GM12878 (cell line): ENCODE measurements around the gene PCDHB3. TPM values are rescaled to one million over a fixed set of nuclear protein-coding genes. Genes with fewer than 3 reads are reported as not detected.
"Not testable (repeated sequence)": the region's sequence is repeated elsewhere in the genome, so short reads cannot be mapped to it uniquely, and the experiment has no call there.

Source experiments
- ATAC-seq: fragments of 200-7000 bp; cut with Tn5 transposase; 3 replicates; pipeline ENCODE4 v1.9.1; 2020; ENCODE audit warnings: mild to moderate bottlenecking, moderate library complexity
- BruUV-seq: library from RNA; stranded (reverse); fragments of 400-500 nt; replicated peaks from 2 replicates; lab custom pipeline; 2021; lab: Mats Ljungman, UMichigan
- CTCF ChIA-PET: fragments of 300-600 bp; sonication (Branson Sonifier 250); formaldehyde crosslinking; extraction: SDS; loops from one replicate; lab custom pipeline; 2021; ENCODE audit warnings: inconsistent platforms; lab: Yijun Ruan, JAX
- POLR2A ChIA-PET: fragments of 350-600 bp; formaldehyde crosslinking; extraction: SDS; loops from one replicate; lab custom pipeline; 2021; ENCODE audit warnings: inconsistent platforms; lab: Charles Lee
- RAD21 ChIA-PET: fragments of 300-600 bp; sonication (Branson Sonifier 250); formaldehyde crosslinking; loops from one replicate; lab custom pipeline; 2023; ENCODE audit warnings: antibody characterized with exemption; ENCODE audit not compliant: unreplicated experiment; lab: Charles Lee
- SMC1A ChIA-PET: fragments of 300-600 bp; sonication (Branson Sonifier 250); formaldehyde crosslinking; loops from one replicate; lab custom pipeline; 2023; ENCODE audit not compliant: unreplicated experiment, uncharacterized antibody; lab: Charles Lee
- DNase-seq: peaks from one replicate; pipeline ENCODE4 v3.0.0-alpha.2; 2011; ENCODE audit warnings: low read depth, low spot score
- FAIRE-seq: peaks from 3 replicates; lab custom pipeline; 2011; peaks lifted over from hg19 to GRCh38; lab: Jason Lieb, UNC
- H2AFZ ChIP-seq: 2 replicates; pipeline ENCODE4 v1.6.0; 2011; ENCODE audit warnings: low read depth, low read length, control low read depth; ENCODE audit not compliant: control insufficient read depth
- H3K27ac ChIP-seq: 2 replicates; pipeline ENCODE4 v1.5.1; 2011; ENCODE audit warnings: control low read depth; ENCODE audit not compliant: control insufficient read depth, insufficient read depth
- H3K27me3 ChIP-seq, 2 experiments: replicated peaks in 1 of 2; 2 replicates each; pipeline versions ENCODE4 v1.6.0 to v1.6.1; 2011; ENCODE audit warnings: low read length in 1 of 2; ENCODE audit not compliant: control insufficient read depth in 2 of 2, insufficient read depth in 2 of 2
- H3K36me3 ChIP-seq, 2 experiments: 2 replicates each; pipeline ENCODE4 v1.5.1; 2011; ENCODE audit warnings: low read length in 1 of 2; ENCODE audit not compliant: control insufficient read depth in 2 of 2, insufficient read depth in 2 of 2
- H3K4me1 ChIP-seq: 2 replicates; pipeline ENCODE4 v1.6.1; 2011; ENCODE audit warnings: mild to moderate bottlenecking, low read length, moderate library complexity, mixed read lengths; ENCODE audit not compliant: control insufficient read depth, insufficient read depth
- H3K4me2 ChIP-seq: 2 replicates; pipeline ENCODE4 v1.6.0; 2011; ENCODE audit warnings: control low read depth; ENCODE audit not compliant: control insufficient read depth, insufficient read depth
- H3K4me3 ChIP-seq: fragments of 200-600 bp; sonication (generic); 2 replicates; pipeline ENCODE4 v1.5.1; 2016
- H3K79me2 ChIP-seq: 2 replicates; pipeline ENCODE4 v1.6.0; 2011; ENCODE audit warnings: low read length; ENCODE audit not compliant: control insufficient read depth, insufficient read depth
- H3K9ac ChIP-seq: 2 replicates; pipeline ENCODE4 v1.8.0; 2011; ENCODE audit warnings: low read length, control low read depth, mixed read lengths; ENCODE audit not compliant: control insufficient read depth, insufficient read depth
- H3K9me3 ChIP-seq: replicated peaks from 3 replicates; pipeline ENCODE4 v1.5.1; 2011; ENCODE audit warnings: mild to moderate bottlenecking, low read length; ENCODE audit not compliant: control insufficient read depth, insufficient read depth
- H4K20me1 ChIP-seq: 2 replicates; pipeline ENCODE4 v1.6.0; 2011; ENCODE audit not compliant: control insufficient read depth, insufficient read depth
- CHD2 ChIP-seq: IDR thresholded peaks from 2 replicates; pipeline ENCODE4 v1.6.1; 2011; ENCODE audit warnings: low read depth, low read length, improper control_type of control experiment, borderline replicate concordance
- IKZF1 ChIP-seq: fragments of 450-650 bp; conservative IDR thresholded peaks from 2 replicates; pipeline ENCODE4 v1.6.1; 2017; ENCODE audit warnings: antibody characterized with exemption, mild to moderate bottlenecking
- IKZF2 ChIP-seq, 2 experiments: fragments of 450-650 bp; IDR thresholded peaks; 2 replicates each; pipeline ENCODE4 v1.6.1; 2017; ENCODE audit warnings: mild to moderate bottlenecking in 2 of 2, moderate library complexity in 2 of 2
- JUNB ChIP-seq: IDR thresholded peaks from 2 replicates; pipeline ENCODE4 v1.6.1; 2016; ENCODE audit warnings: antibody characterized with exemption, mild to moderate bottlenecking
- KAT2A ChIP-seq: conservative IDR thresholded peaks from 2 replicates; pipeline ENCODE4 v1.6.1; 2011; ENCODE audit warnings: low read depth, low read length; ENCODE audit not compliant: control insufficient read depth
- NBN ChIP-seq: fragments of 450-650 bp; IDR thresholded peaks from 2 replicates; pipeline ENCODE4 v1.6.1; 2016
- RB1 ChIP-seq: fragments of 450-650 bp; formaldehyde crosslinking; IDR thresholded peaks from 2 replicates; pipeline ENCODE4 v1.6.1; 2017; ENCODE audit warnings: mild to moderate bottlenecking, borderline replicate concordance
- RCOR1 ChIP-seq: conservative IDR thresholded peaks from 2 replicates; pipeline ENCODE4 v1.6.1; 2012; ENCODE audit warnings: low read depth, low read length, improper control_type of control experiment
- RELA ChIP-seq: fragments of 450-650 bp; IDR thresholded peaks from 2 replicates; pipeline ENCODE4 v1.8.0; 2014; ENCODE audit warnings: borderline replicate concordance; ENCODE audit not compliant: partially characterized antibody
- SPI1 ChIP-seq: IDR thresholded peaks from 2 replicates; pipeline ENCODE4 v1.6.1; 2011; ENCODE audit warnings: low read depth, mild to moderate bottlenecking, low read length, moderate library complexity, borderline replicate concordance; ENCODE audit not compliant: insufficient read depth
- ZNF384 ChIP-seq: IDR thresholded peaks from 2 replicates; pipeline ENCODE4 v1.6.1; 2012; ENCODE audit warnings: low read depth, mild to moderate bottlenecking, low read length, improper control_type of control experiment, borderline replicate concordance
- WGBS: methylation state at CpG from one replicate; pipeline ENCODE4 v1.1.6; 2016; ENCODE audit warnings: low lambda C conversion rate; ENCODE audit not compliant: insufficient replicate concordance, insufficient coverage; ENCODE audit errors: missing lambda C conversion rate; 5-methylcytosine and 5-hydroxymethylcytosine counted together
- in situ Hi-C: fragments of 300-500 bp; cut with MboI; formaldehyde crosslinking; loops from 9 replicates; pipeline ENCODE4 v1.14.3; 2018; ENCODE audit warnings: mixed read lengths
- intact Hi-C: fragments of 100-400 bp; cut with micrococcal nuclease; formaldehyde crosslinking; loops from one replicate; pipeline ENCODE4 v1.14.2; 2022; ENCODE audit not compliant: unreplicated experiment
- polyA plus RNA-seq, 11 experiments: library from polyadenylated mRNA; depleted of rRNA in 4 of 11; unstranded in 6 of 11; stranded (reverse) in 5 of 11; fragments of >200 nt; fragmentation: Nextera tagmentation in 4 of 11; fragmentation: Illumina TruSeq in 1 of 11; extraction: Ambion mirVana in 4 of 11; extraction: Trizol in 1 of 11; gene quantifications; 1 replicate in 1 of 11; 2 replicates in 10 of 11; pipeline versions ENCODE4 v1.2.1 to v1.2.3, GENCODE V29; 2011 to 2016; ENCODE audit warnings: inconsistent platforms in 2 of 11, missing spikeins in 2 of 11, low read depth in 1 of 11
- total RNA-seq, 4 experiments: library from RNA; depleted of rRNA in 3 of 4; stranded (reverse); fragments of >200 nt in 3 of 4; fragmentation: Illumina TruSeq in 1 of 4; extraction: Trizol in 1 of 4; gene quantifications; 2 replicates each; pipeline versions ENCODE4 v1.2.1 to v1.2.3, GENCODE V29; 2013 to 2021
- TF ChIP-seq, protein P1 (sequence below): fragments of 450-650 bp; IDR thresholded peaks from 2 replicates; pipeline ENCODE4 v1.6.1; 2014; ENCODE audit warnings: mild to moderate bottlenecking
- TF ChIP-seq, protein P2 (sequence below): fragments of 450-650 bp; formaldehyde crosslinking; IDR thresholded peaks from 2 replicates; pipeline ENCODE4 v1.5.0; 2022; ENCODE audit warnings: mild to moderate bottlenecking, missing genetic modification characterization

Gene PCDHB3
- total and polyA plus RNA-seq, 10 of the 15 experiments (the other 5 are each of a cell fraction or from before 2014, with no cell fraction given) = not detected

DNA sequence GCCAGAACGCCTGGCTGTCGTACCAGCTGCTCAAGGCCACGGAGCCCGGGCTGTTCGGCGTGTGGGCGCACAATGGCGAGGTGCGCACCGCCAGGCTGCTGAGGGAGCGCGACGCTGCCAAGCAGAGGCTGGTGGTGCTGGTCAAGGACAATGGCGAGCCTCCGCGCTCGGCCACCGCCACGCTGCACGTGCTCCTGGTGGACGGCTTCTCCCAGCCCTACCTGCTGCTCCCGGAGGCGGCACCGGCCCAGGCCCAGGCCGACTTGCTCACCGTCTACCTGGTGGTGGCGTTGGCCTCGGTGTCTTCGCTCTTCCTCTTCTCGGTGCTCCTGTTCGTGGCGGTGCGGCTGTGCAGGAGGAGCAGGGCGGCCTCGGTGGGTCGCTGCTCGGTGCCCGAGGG lies 3.7 kb upstream of the PCDHB3 start:
- BruUV-seq, RAD21 ChIA-PET, FAIRE-seq, H3K4me2 ChIP-seq, H3K27ac ChIP-seq, H3K36me3 ChIP-seq, SMC1A ChIA-PET, H3K27me3 ChIP-seq, H3K9ac ChIP-seq, CTCF ChIA-PET, H4K20me1 ChIP-seq, POLR2A ChIA-PET, DNase-seq, H3K4me3 ChIP-seq, H3K4me1 ChIP-seq, in situ Hi-C loops, ATAC-seq, H2AFZ ChIP-seq, H3K9me3 ChIP-seq, intact Hi-C loops, H3K79me2 ChIP-seq: not testable (repeated sequence)
- WGBS = 74% methylated on average over 32 of the region's 38 CpGs

DNA sequence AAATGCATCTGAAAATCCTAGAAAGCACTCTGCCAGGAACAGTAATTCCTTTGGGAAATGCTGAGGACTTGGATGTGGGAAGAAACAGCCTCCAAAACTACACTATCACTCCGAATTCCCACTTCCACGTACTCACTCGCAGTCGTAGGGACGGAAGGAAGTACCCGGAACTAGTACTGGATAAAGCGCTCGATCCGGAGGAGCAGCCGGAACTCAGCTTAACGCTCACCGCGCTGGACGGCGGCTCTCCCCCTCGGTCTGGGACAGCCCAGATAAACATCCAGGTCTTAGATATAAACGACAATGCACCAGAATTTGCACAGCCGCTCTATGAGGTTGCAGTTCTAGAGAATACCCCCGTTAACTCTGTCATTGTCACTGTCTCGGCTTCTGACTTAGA lies 786 bp downstream of the PCDHB3 start:
- H3K4me3 ChIP-seq = no peak overlapping the region
- DNase-seq = no peak
- FAIRE-seq = no peak
- H3K9ac ChIP-seq = no peak overlapping the region
- H3K4me2 ChIP-seq = no peak overlapping the region
- TF ChIP-seq IKZF2 (IDR thresholded peaks at IDR 0.05) = no peak
- TF ChIP-seq, protein P1, sequence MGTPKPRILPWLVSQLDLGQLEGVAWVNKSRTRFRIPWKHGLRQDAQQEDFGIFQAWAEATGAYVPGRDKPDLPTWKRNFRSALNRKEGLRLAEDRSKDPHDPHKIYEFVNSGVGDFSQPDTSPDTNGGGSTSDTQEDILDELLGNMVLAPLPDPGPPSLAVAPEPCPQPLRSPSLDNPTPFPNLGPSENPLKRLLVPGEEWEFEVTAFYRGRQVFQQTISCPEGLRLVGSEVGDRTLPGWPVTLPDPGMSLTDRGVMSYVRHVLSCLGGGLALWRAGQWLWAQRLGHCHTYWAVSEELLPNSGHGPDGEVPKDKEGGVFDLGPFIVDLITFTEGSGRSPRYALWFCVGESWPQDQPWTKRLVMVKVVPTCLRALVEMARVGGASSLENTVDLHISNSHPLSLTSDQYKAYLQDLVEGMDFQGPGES = no peak
- TF ChIP-seq NBN = no peak
- TF ChIP-seq JUNB = no peak
- TF ChIP-seq RCOR1 = no peak
- no peak for TF ChIP-seq SPI1
- TF ChIP-seq RB1 = no peak
- TF ChIP-seq CHD2 = no peak
- no peak for TF ChIP-seq IKZF1
- no peak for TF ChIP-seq RELA
- TF ChIP-seq, protein P2, sequence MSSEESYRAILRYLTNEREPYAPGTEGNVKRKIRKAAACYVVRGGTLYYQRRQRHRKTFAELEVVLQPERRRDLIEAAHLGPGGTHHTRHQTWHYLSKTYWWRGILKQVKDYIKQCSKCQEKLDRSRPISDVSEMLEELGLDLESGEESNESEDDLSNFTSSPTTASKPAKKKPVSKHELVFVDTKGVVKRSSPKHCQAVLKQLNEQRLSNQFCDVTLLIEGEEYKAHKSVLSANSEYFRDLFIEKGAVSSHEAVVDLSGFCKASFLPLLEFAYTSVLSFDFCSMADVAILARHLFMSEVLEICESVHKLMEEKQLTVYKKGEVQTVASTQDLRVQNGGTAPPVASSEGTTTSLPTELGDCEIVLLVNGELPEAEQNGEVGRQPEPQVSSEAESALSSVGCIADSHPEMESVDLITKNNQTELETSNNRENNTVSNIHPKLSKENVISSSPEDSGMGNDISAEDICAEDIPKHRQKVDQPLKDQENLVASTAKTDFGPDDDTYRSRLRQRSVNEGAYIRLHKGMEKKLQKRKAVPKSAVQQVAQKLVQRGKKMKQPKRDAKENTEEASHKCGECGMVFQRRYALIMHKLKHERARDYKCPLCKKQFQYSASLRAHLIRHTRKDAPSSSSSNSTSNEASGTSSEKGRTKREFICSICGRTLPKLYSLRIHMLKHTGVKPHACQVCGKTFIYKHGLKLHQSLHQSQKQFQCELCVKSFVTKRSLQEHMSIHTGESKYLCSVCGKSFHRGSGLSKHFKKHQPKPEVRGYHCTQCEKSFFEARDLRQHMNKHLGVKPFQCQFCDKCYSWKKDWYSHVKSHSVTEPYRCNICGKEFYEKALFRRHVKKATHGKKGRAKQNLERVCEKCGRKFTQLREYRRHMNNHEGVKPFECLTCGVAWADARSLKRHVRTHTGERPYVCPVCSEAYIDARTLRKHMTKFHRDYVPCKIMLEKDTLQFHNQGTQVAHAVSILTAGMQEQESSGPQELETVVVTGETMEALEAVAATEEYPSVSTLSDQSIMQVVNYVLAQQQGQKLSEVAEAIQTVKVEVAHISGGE (CRISPR knock-in tag) = no peak
- TF ChIP-seq KAT2A = no peak
- no peak for TF ChIP-seq ZNF384
- TF ChIP-seq, all 136 proteins: peak for 0
- CTCF ChIA-PET = interaction anchor here (1.1 kb wide), 1 partner anchor 15 kb away, joined by 3 read pairs; no protein-coding TSS in a partner anchor
- intact Hi-C loops = no loop called here
- H2AFZ ChIP-seq = no peak overlapping the region
- no peaks in the 10 kb centered on the region for H3K79me2 ChIP-seq
- no peaks in the 10 kb centered on the region; the same call in 2 of the 3 replicates for H3K9me3 ChIP-seq
- ATAC-seq = no peak
- no peaks in the 10 kb centered on the region for H3K4me1 ChIP-seq
- in situ Hi-C loops = no loop called here
- SMC1A ChIA-PET = no interaction called here
- WGBS = 64% methylated on average over 20 of the region's 20 CpGs
- H3K36me3 ChIP-seq = no peaks in the 10 kb centered on the region
- no peaks in the 10 kb centered on the region for H3K27me3 ChIP-seq
- POLR2A ChIA-PET = no interaction called here
- no peaks in the 10 kb centered on the region for H4K20me1 ChIP-seq
- no peak overlapping the region for H3K27ac ChIP-seq
- RAD21 ChIA-PET = no interaction called here
- BruUV-seq = no TSS peak
